GM20000 (cell line): ENCODE data around the gene YIPF5.

Source experiments
- DNase-seq: peaks from one replicate; pipeline ENCODE4 v3.0.0; 2012; ENCODE audit warnings: low spot score
- TF ChIP-seq, protein P1 (sequence below): IDR thresholded peaks from 2 replicates; pipeline ENCODE4 v1.5.1; 2012; ENCODE audit warnings: mild to moderate bottlenecking, control low read depth; ENCODE audit errors: extremely low read depth, missing control alignments

YIPF5 gene

GRCh38 chr5:144195448-144195847, 25.0 kb upstream of the YIPF5 start:
- TF ChIP-seq, protein P1, sequence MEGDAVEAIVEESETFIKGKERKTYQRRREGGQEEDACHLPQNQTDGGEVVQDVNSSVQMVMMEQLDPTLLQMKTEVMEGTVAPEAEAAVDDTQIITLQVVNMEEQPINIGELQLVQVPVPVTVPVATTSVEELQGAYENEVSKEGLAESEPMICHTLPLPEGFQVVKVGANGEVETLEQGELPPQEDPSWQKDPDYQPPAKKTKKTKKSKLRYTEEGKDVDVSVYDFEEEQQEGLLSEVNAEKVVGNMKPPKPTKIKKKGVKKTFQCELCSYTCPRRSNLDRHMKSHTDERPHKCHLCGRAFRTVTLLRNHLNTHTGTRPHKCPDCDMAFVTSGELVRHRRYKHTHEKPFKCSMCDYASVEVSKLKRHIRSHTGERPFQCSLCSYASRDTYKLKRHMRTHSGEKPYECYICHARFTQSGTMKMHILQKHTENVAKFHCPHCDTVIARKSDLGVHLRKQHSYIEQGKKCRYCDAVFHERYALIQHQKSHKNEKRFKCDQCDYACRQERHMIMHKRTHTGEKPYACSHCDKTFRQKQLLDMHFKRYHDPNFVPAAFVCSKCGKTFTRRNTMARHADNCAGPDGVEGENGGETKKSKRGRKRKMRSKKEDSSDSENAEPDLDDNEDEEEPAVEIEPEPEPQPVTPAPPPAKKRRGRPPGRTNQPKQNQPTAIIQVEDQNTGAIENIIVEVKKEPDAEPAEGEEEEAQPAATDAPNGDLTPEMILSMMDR: no peak
- DNase-seq: no peak

DNA sequence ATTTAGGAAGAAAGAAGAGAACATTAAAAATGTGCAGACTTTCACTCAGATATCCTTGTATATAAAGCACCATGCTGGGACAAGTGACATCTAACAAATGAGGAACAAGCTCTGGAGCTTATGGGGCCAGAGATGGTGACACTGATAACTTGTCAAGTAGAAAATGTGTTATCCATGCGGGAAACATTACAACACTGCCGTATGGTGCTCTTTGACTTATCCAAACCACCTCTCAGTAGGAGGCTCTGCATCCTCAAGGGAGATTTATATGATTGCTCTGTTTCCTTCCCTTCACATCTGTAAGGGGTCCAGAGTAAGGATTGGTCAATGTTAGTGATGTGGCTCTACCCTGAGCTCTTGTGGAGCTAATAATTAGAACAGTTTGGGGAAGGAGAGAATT, 23.7 kb upstream of the YIPF5 start:
- DNase-seq: no peak
- TF ChIP-seq, protein P1: no peak

DNA sequence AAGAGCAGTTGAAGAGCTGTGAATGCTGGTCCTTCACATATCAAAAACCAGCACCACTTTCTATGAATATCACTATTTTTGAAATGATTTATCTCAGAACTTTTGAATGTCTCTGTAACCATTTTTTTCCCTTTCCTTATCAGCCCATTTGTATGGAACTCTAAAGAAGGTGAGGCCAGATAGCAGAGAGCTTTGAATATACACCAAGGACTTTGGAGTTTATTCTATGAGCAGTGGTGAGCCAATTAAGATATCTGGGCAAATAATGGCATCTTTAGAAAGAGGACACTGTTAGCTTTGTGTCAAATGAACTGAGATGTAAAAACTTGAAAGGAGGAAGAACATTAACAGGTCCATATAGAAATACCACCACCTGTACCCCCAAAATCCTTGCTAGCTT, 22.2 kb upstream of the YIPF5 start:
- DNase-seq: no peak
- TF ChIP-seq, protein P1: no peak

DNA sequence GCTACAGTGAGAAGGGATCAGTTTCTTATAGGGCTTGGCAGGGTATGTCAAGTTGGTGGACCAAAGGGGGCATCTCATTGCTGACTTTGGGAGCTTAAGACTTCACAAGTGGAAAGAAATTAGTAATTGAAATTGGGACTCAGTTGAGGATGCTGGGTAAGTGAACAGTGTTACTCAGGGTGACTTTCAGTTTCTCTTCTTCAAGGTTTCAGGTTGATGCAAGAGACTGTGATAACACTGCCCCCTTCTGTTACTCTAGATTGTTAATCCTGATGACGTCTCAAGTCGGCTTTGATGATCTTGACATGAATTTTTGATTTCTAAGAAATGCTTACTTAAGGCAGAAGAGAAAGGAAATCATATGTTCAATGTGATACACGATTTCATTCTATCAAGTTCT, 21.5 kb upstream of the YIPF5 start:
- DNase-seq: peak; percentile 82
- TF ChIP-seq, protein P1: peak; percentile 36

- no peak for DNase-seq
- TF ChIP-seq, protein P1: no peak
These were observed 21.1 kb upstream of the YIPF5 start for GRCh38 chr5:144191531-144191930.

- peak; percentile 13 for DNase-seq
- TF ChIP-seq, protein P1: no peak
These were observed 19.5 kb upstream of the YIPF5 start for GRCh38 chr5:144189800-144190429.

GRCh38 chr5:144187699-144188294, 17.3 kb upstream of the YIPF5 start:
- DNase-seq: peak; percentile 48

More at GRCh38 chr5:144187699-144188294, 17.3 kb upstream of the YIPF5 start:
- TF ChIP-seq, protein P1: no peak
